Endothelial cell of umbilical vein (primary cell): ENCODE measurements around the gene CRELD2. TPM values are rescaled to one million over a fixed set of nuclear protein-coding genes. Genes with fewer than 3 reads are reported as not detected.

Experiments used
- BruUV-seq: library from RNA; stranded (reverse); fragments of 400-500 nt; replicated peaks from 2 replicates; lab custom pipeline; 2021; lab: Mats Ljungman, UMichigan
- CTCF ChIA-PET: fragments of 300-600, 350-600 bp; sonication (Branson Sonifier 250); formaldehyde crosslinking; loops from one replicate; lab custom pipeline; 2021; ENCODE audit warnings: antibody characterized with exemption, inconsistent platforms; lab: Charles Lee
- POLR2A ChIA-PET: fragments of 300-600, 350-600 bp; sonication (Branson Sonifier 250); formaldehyde crosslinking; loops from one replicate; lab custom pipeline; 2021; ENCODE audit warnings: antibody characterized with exemption, inconsistent platforms; lab: Charles Lee
- DNase-seq: peaks from one replicate; pipeline ENCODE4 v3.0.0-alpha.2; 2011; ENCODE audit warnings: low read depth, low spot score
- FAIRE-seq: peaks from 2 replicates; lab custom pipeline; 2011; peaks lifted over from hg19 to GRCh38; lab: Jason Lieb, UNC
- H2AFZ ChIP-seq: 2 replicates; pipeline ENCODE4 v1.6.0; 2012; ENCODE audit warnings: low read depth, low read length, control low read depth, inconsistent platforms
- H3K27ac ChIP-seq: 2 replicates; pipeline ENCODE4 v1.5.1; 2011; ENCODE audit warnings: low read depth, mild to moderate bottlenecking, control low read depth, low read length, moderate library complexity; ENCODE audit not compliant: insufficient read depth
- H3K27me3 ChIP-seq, 2 experiments: 2 replicates each; pipeline versions ENCODE4 v1.6.0 to v1.6.1; 2011; ENCODE audit warnings: low read length in 2 of 2, mixed read lengths in 1 of 2; ENCODE audit not compliant: control insufficient read depth in 2 of 2, insufficient read depth in 2 of 2
- H3K36me3 ChIP-seq, 2 experiments: 2 replicates in 1 of 2; 3 replicates in 1 of 2; pipeline ENCODE4 v1.5.1; 2011; ENCODE audit warnings: low read length in 2 of 2, mild to moderate bottlenecking in 1 of 2, moderate library complexity in 1 of 2; ENCODE audit not compliant: control insufficient read depth in 2 of 2, insufficient read depth in 2 of 2; ENCODE audit errors: extremely low read depth in 1 of 2
- H3K4me1 ChIP-seq: 3 replicates; pipeline ENCODE4 v1.5.1; 2011; ENCODE audit warnings: mild to moderate bottlenecking, low read length; ENCODE audit not compliant: control insufficient read depth, insufficient read depth; ENCODE audit errors: extremely low read depth
- H3K4me2 ChIP-seq: 2 replicates; pipeline ENCODE4 v1.6.1; 2011; ENCODE audit warnings: low read length, control low read depth, mixed read lengths; ENCODE audit not compliant: insufficient read depth
- H3K4me3 ChIP-seq, 3 experiments: fragments of 200-600 bp in 1 of 3; sonication (generic), shearing (Covaris generic) in 1 of 3; replicated peaks in 1 of 3; 2 replicates each; pipeline ENCODE4 v1.5.1; 2011 to 2016; ENCODE audit warnings: control low read depth in 3 of 3, low read length in 3 of 3, mild to moderate bottlenecking in 2 of 3, inconsistent platforms in 1 of 3, low read depth in 1 of 3, moderate library complexity in 1 of 3; ENCODE audit not compliant: insufficient read depth in 1 of 3
- H3K79me2 ChIP-seq: 2 replicates; pipeline ENCODE4 v1.6.0; 2012; ENCODE audit warnings: low read length, inconsistent platforms; ENCODE audit not compliant: control insufficient read depth, insufficient read depth
- H3K9ac ChIP-seq: replicated peaks from 2 replicates; pipeline ENCODE3; 2011; ENCODE audit warnings: low read length, control low read depth; ENCODE audit not compliant: insufficient read depth; ENCODE audit errors: extremely low read depth
- H3K9me1 ChIP-seq: replicated peaks from 3 replicates; pipeline ENCODE4 v1.6.0; 2011; ENCODE audit warnings: mild to moderate bottlenecking, low read length; ENCODE audit not compliant: control insufficient read depth, insufficient read depth; ENCODE audit errors: extremely low read depth
- H3K9me3 ChIP-seq: replicated peaks from 2 replicates; pipeline ENCODE4 v1.5.1; 2012; ENCODE audit warnings: low read length, inconsistent platforms; ENCODE audit not compliant: control insufficient read depth, insufficient read depth
- H4K20me1 ChIP-seq: replicated peaks from 2 replicates; pipeline ENCODE3; 2011; ENCODE audit warnings: mild to moderate bottlenecking, low read length; ENCODE audit not compliant: control insufficient read depth, insufficient read depth; ENCODE audit errors: extremely low read depth
- CTCF ChIP-seq, 2 donors: IDR thresholded peaks; 1 replicate in 1 of 2; 2 replicates in 1 of 2; pipeline ENCODE4 v1.5.1; 2011; ENCODE audit warnings: low read length in 2 of 2, mild to moderate bottlenecking in 2 of 2, moderate library complexity in 2 of 2, control low read depth in 1 of 2, inconsistent platforms in 1 of 2, low read depth in 1 of 2; ENCODE audit not compliant: insufficient read depth in 1 of 2; ENCODE audit errors: extremely low read depth in 1 of 2
- EZH2 ChIP-seq: IDR thresholded peaks from 2 replicates; pipeline ENCODE4 v1.6.1; 2012; ENCODE audit warnings: borderline replicate concordance, low read depth, mild to moderate bottlenecking, moderate library complexity, low read length, inconsistent platforms; ENCODE audit not compliant: severe bottlenecking
- FOS ChIP-seq: IDR thresholded peaks from 2 replicates; pipeline ENCODE4 v1.6.1; 2011; ENCODE audit warnings: mild to moderate bottlenecking, low read length, moderate library complexity, borderline replicate concordance; ENCODE audit not compliant: insufficient read depth
- GATA2 ChIP-seq: IDR thresholded peaks from 2 replicates; pipeline ENCODE4 v1.7.0; 2011; ENCODE audit warnings: low read depth, mild to moderate bottlenecking, moderate library complexity, mixed read lengths, low read length; ENCODE audit not compliant: insufficient read length, insufficient read depth
- JUN ChIP-seq: IDR thresholded peaks from 2 replicates; pipeline ENCODE4 v1.6.1; 2011; ENCODE audit warnings: borderline replicate concordance, low read depth; ENCODE audit not compliant: insufficient read length, insufficient read depth
- MYC ChIP-seq: IDR thresholded peaks from one replicate; pipeline ENCODE4 v1.6.1; 2011; ENCODE audit warnings: mild to moderate bottlenecking, low read depth, low read length
- POLR2A ChIP-seq: IDR thresholded peaks from 2 replicates; pipeline ENCODE4 v1.6.1; 2012; ENCODE audit warnings: low read depth, mild to moderate bottlenecking, control low read depth, low read length
- POLR2AphosphoS5 ChIP-seq: IDR thresholded peaks from 2 replicates; pipeline ENCODE4 v1.6.1; 2012; ENCODE audit warnings: low read depth, mild to moderate bottlenecking, control low read depth, low read length, moderate library complexity; ENCODE audit not compliant: insufficient read depth
- dilution Hi-C: fragments of 300-500 bp; cut with MboI; formaldehyde crosslinking; loops from one replicate; pipeline ENCODE4 v1.15.0; 2019; ENCODE audit warnings: low sequenced_read_pairs; ENCODE audit not compliant: extremely low pct_ligation_motif_present
- intact Hi-C: fragments of 100-400 bp; cut with micrococcal nuclease; formaldehyde crosslinking; loops from one replicate; pipeline ENCODE4 v1.10.0; 2022
- polyA plus RNA-seq, 4 experiments: library from polyadenylated mRNA; depleted of rRNA in 3 of 4; stranded (reverse) in 3 of 4; unstranded in 1 of 4; fragments of >200 nt; gene quantifications; 2 replicates each; pipeline versions ENCODE4 v1.2.1 to v1.2.3, GENCODE V29; 2011 to 2012; ENCODE audit warnings: missing spikeins in 1 of 4
- total RNA-seq: library from RNA; stranded (reverse); gene quantifications from 2 replicates; pipeline ENCODE4 v1.2.3, GENCODE V29; 2021
- TF ChIP-seq, protein P1 (sequence below): IDR thresholded peaks from 2 replicates; pipeline ENCODE4 v1.6.1; 2011; ENCODE audit not compliant: insufficient read depth, insufficient read length

CRELD2 gene
- total and polyA plus RNA-seq, 2 donors (not counting 3 experiments of a cell fraction or from before 2014, with no cell fraction given) = 71.0 to 86.3 TPM

DNA sequence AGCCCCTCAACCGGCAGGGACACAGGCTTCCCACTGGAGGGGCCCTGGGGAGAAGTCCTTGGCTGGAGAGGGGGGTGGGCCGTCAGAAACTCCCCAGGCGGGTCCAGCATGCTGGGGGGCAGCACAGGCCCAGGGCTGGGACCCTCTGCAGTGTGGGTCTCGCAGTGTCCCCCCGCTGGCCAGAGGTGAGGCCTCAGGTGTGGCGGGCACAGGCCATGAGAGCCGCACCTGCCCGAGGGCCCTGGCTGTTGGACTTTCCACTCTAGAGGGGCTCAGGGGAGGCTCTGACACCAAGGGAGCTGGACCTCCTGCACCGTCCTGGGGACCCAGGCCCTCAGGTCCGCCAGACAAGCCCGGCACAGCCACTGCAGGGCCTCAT lies 31.5 kb downstream of the CRELD2 start:
- TF ChIP-seq POLR2AphosphoS5 = no peak
- TF ChIP-seq POLR2A = no peak
- TF ChIP-seq MYC = no peak
- no peak for TF ChIP-seq CTCF (IDR thresholded peaks at IDR 0.05; ENCODE audit: extremely low read depth in 1 of 2, insufficient read depth in 1 of 2, low read depth in 1 of 2, low read length in 2 of 2)
- Histone ChIP-seq H3K79me2 (no peaks in the 10 kb centered on the region), H3K9me1 (no peaks in the 10 kb centered on the region), H3K9ac (no peak overlapping the region), H3K4me1 (peaks cover 10% of the 10 kb centered on the region), H3K4me2 (no peak overlapping the region), H3K27ac (no peak overlapping the region), H3K36me3 (no peaks in the 10 kb centered on the region), H3K9me3 (no peaks in the 10 kb centered on the region), H4K20me1 (no peaks in the 10 kb centered on the region), H3K4me3 (no peak overlapping the region), H2AFZ (no peak overlapping the region), H3K27me3 (no peaks in the 10 kb centered on the region)
- FAIRE-seq (no peak), DNase-seq (no peak)
- no TSS peak for BruUV-seq
- CTCF ChIA-PET = no interaction called here
- dilution Hi-C loops = no loop called here
- intact Hi-C loops = no loop called here
- POLR2A ChIA-PET = interaction anchor here (0.5 kb wide), 1 partner anchor 13 kb away, joined by 4 read pairs; no protein-coding TSS in a partner anchor

GRCh38 chr22:49950396-49950994 lies 32.1 kb downstream of the CRELD2 start:
- Histone ChIP-seq H3K9me3 (no peaks in the 10 kb centered on the region), H3K36me3 (no peaks in the 10 kb centered on the region), H3K9me1 (no peaks in the 10 kb centered on the region), H4K20me1 (no peaks in the 10 kb centered on the region), H3K4me2 (no peak overlapping the region), H3K27ac (no peak overlapping the region), H3K4me3 (no peak overlapping the region), H3K27me3 (no peaks in the 10 kb centered on the region), H3K9ac (no peak overlapping the region), H3K4me1 (peaks cover 10% of the 10 kb centered on the region), H2AFZ (no peak overlapping the region), H3K79me2 (no peaks in the 10 kb centered on the region)
- DNase-seq (no peak), FAIRE-seq (no peak)
- ChIA-PET POLR2A (no interaction called here), CTCF (interaction anchor here (1.3 kb wide), 1 partner anchor 10 kb away, joined by 3 read pairs; the partner anchor contains the start of gene PIM3)
- dilution Hi-C loops = no loop called here
- TF ChIP-seq JUN = no peak
- no peak for TF ChIP-seq FOS
- no peak for TF ChIP-seq CTCF (IDR thresholded peaks at IDR 0.05; ENCODE audit: extremely low read depth in 1 of 2, insufficient read depth in 1 of 2, low read depth in 1 of 2, low read length in 2 of 2)
- no peak for TF ChIP-seq POLR2AphosphoS5
- no peak for TF ChIP-seq POLR2A
- TF ChIP-seq EZH2 = no peak
- TF ChIP-seq GATA2 = no peak
- no peak for TF ChIP-seq MYC
- TF ChIP-seq, protein P1, sequence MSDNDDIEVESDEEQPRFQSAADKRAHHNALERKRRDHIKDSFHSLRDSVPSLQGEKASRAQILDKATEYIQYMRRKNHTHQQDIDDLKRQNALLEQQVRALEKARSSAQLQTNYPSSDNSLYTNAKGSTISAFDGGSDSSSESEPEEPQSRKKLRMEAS = no peak
- intact Hi-C loops = no loop called here
- BruUV-seq = no TSS peak
